Endothelial cell of umbilical vein (primary cell): Measurements from ENCODE around the gene TCN2.

Source experiments
- EZH2 ChIP-seq: IDR thresholded peaks from 2 replicates; pipeline ENCODE4 v1.6.1; 2012; ENCODE audit warnings: borderline replicate concordance, low read depth, mild to moderate bottlenecking, moderate library complexity, low read length, inconsistent platforms; ENCODE audit not compliant: severe bottlenecking
- MYC ChIP-seq: IDR thresholded peaks from one replicate; pipeline ENCODE4 v1.6.1; 2011; ENCODE audit warnings: mild to moderate bottlenecking, low read depth, low read length
- POLR2A ChIP-seq: IDR thresholded peaks from 2 replicates; pipeline ENCODE4 v1.6.1; 2012; ENCODE audit warnings: low read depth, mild to moderate bottlenecking, control low read depth, low read length
- POLR2AphosphoS5 ChIP-seq: IDR thresholded peaks from 2 replicates; pipeline ENCODE4 v1.6.1; 2012; ENCODE audit warnings: low read depth, mild to moderate bottlenecking, control low read depth, low read length, moderate library complexity; ENCODE audit not compliant: insufficient read depth
- TF ChIP-seq, protein P1 (sequence below), 2 donors: IDR thresholded peaks; 1 replicate in 1 of 2; 2 replicates in 1 of 2; pipeline ENCODE4 v1.5.1; 2011; ENCODE audit warnings: low read length in 2 of 2, mild to moderate bottlenecking in 2 of 2, moderate library complexity in 2 of 2, control low read depth in 1 of 2, inconsistent platforms in 1 of 2, low read depth in 1 of 2; ENCODE audit not compliant: insufficient read depth in 1 of 2; ENCODE audit errors: extremely low read depth in 1 of 2
- TF ChIP-seq, protein P2 (sequence below): IDR thresholded peaks from 2 replicates; pipeline ENCODE4 v1.6.1; 2011; ENCODE audit not compliant: insufficient read depth, insufficient read length

DNA sequence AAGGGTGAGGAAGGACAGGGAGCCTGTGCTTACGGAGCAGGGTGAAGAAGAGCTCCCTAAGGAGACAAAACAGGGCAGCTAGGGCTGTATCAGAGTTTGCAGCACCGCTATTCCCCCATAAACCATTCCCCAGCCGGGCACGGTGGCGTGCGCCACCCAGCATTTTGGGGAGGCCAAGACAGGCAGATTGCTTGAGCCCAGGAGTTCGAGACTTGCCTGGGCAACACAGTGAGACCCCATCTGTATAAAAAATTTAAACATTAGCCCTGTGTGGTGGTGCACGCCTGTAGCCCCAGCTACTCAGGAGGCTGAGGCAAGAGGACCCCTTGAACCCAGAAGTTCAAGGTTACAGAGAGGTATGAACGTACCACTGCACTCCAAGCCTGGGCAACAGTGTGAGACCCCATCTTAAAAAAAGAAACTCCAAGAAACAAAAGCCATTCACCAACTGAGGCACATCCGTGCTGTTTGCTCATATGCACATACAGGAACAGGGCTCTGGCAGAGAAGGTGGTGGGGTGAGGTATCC is 37.2 kb upstream of the TCN2 start:
- TF ChIP-seq MYC: no peak
- no peak for TF ChIP-seq EZH2
- TF ChIP-seq POLR2A: no peak
- TF ChIP-seq, protein P1, sequence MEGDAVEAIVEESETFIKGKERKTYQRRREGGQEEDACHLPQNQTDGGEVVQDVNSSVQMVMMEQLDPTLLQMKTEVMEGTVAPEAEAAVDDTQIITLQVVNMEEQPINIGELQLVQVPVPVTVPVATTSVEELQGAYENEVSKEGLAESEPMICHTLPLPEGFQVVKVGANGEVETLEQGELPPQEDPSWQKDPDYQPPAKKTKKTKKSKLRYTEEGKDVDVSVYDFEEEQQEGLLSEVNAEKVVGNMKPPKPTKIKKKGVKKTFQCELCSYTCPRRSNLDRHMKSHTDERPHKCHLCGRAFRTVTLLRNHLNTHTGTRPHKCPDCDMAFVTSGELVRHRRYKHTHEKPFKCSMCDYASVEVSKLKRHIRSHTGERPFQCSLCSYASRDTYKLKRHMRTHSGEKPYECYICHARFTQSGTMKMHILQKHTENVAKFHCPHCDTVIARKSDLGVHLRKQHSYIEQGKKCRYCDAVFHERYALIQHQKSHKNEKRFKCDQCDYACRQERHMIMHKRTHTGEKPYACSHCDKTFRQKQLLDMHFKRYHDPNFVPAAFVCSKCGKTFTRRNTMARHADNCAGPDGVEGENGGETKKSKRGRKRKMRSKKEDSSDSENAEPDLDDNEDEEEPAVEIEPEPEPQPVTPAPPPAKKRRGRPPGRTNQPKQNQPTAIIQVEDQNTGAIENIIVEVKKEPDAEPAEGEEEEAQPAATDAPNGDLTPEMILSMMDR (IDR thresholded peaks at IDR 0.05; ENCODE audit: extremely low read depth in 1 of 2, insufficient read depth in 1 of 2, low read depth in 1 of 2, low read length in 2 of 2): no peak
- TF ChIP-seq POLR2AphosphoS5: no peak
- TF ChIP-seq, protein P2, sequence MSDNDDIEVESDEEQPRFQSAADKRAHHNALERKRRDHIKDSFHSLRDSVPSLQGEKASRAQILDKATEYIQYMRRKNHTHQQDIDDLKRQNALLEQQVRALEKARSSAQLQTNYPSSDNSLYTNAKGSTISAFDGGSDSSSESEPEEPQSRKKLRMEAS: no peak
